HL-60 (cell line): Measurements from ENCODE around the gene TBC1D30.

Source experiments
- CTCF ChIP-seq: IDR thresholded peaks from one replicate; pipeline ENCODE4 v1.5.1; 2011; ENCODE audit warnings: low read length, control low read depth, inconsistent platforms; ENCODE audit not compliant: insufficient read depth
- GABPA ChIP-seq: IDR thresholded peaks from 2 replicates; pipeline ENCODE4 v1.6.1; 2012; ENCODE audit warnings: low read depth
- POLR2AphosphoS5 ChIP-seq: IDR thresholded peaks from 2 replicates; pipeline ENCODE4 v1.6.1; 2012; ENCODE audit warnings: low read depth
- REST ChIP-seq: IDR thresholded peaks from 2 replicates; pipeline ENCODE4 v1.6.1; 2012; ENCODE audit warnings: low read depth; ENCODE audit not compliant: insufficient replicate concordance

GRCh38 chr12:64806593-64807460 lies 17.6 kb upstream of the TBC1D30 start:
- no peak for TF ChIP-seq CTCF
- TF ChIP-seq POLR2AphosphoS5: no peak
- no peak for TF ChIP-seq REST
- TF ChIP-seq GABPA: no peak
